Mammary epithelial cell (primary cell): ENCODE measurements around the gene CARHSP1.

Source experiments
- CTCF ChIP-seq, 2 donors: IDR thresholded peaks in 1 of 2; conservative IDR thresholded peaks in 1 of 2; 2 replicates each; pipeline ENCODE4 v1.5.1; 2011 to 2012; ENCODE audit warnings: inconsistent platforms in 2 of 2, low read length in 2 of 2, mild to moderate bottlenecking in 2 of 2, control low read depth in 1 of 2, low read depth in 1 of 2; ENCODE audit not compliant: insufficient read depth in 1 of 2; ENCODE audit errors: extremely low read depth in 1 of 2
- EZH2 ChIP-seq: IDR thresholded peaks from 2 replicates; pipeline ENCODE4 v1.6.1; 2012; ENCODE audit warnings: low read length, inconsistent platforms, borderline replicate concordance

GRCh38 chr16:8863594-8864424 lies 5.0 kb downstream of the CARHSP1 start:
- TF ChIP-seq EZH2 (no peak), CTCF (conservative IDR thresholded peaks at IDR 0.05 in 1 of 2, IDR thresholded peaks at IDR 0.05 in 1 of 2; ENCODE audit: extremely low read depth in 1 of 2, insufficient read depth in 1 of 2, low read depth in 1 of 2, low read length in 2 of 2) (no peak)
